Measurements from ENCODE around the gene PKIB. TPM values are rescaled to one million over a fixed set of nuclear protein-coding genes. Genes with fewer than 3 reads are reported as not detected.

PKIB gene
- total RNA-seq, 1 donor from 2014 or later: 4.1 TPM

DNA sequence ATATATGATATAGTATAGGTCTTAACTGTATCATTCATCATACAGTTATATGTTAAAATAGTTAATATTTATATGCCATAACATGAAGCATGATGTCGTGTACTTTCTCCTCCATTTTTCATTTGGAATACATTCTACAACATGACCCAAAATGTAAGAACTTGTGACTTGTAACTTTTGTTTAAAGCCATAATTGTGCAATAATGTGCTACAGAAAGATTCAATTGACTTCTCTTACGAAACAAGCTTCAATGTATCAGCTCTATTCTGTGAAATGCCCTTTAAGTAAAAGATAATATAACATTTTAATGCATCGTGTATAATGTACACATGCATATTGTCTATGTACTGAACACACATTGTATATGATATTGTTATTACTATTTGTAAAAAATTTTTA, 92.6 kb downstream of the PKIB start:
- FAIRE-seq (no peak), DNase-seq (ENCODE audit: low spot score in 2 of 2) (no peak)

DNA sequence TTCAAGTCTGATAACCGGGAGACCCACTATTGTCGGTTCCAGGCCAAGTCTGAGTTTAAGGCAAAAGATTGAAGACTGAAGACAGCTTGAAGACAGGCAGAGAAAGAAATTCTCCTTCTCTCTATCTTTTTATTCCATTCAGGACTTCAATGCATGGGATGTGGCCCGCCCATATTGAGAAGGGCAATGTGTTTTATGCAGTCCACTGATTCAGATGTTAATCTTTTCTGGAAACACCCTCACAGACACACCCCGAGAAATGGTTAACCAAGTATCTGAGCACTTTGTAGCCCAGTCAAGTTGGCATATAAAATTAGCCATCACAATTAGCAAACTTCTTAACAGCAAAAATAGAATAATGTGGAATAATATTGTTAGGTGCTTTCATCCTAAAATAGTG, 93.9 kb downstream of the PKIB start:
- no peak for FAIRE-seq
- no peak for DNase-seq (ENCODE audit: low spot score in 2 of 2)

DNA sequence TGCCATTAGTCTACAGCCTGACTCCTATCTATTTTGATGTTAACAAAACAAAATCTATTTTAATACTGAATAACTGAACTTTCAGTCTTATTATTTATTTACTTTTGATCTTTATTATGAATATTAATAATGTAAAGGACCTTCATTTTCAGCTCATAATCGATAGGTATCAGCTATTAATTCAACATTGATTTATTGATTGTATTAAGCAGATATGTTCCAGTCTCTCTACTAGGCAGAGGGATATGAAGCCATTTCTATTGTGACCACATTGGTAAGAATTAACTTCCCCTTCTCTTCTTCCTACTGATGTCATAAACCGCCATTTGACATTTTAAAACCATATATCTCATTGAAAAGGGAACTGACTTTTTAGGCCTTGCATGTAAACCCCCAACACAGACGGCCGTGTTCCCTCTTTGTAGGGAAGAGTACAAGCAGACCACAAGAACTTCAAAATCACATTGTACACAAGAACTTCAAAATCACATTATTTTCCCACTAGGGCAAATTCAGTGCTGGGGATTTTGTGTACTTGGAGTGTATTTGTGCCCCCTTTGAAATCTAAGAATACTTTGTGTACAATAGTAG, 99.8 kb downstream of the PKIB start:
- FAIRE-seq: no peak
- no peak for DNase-seq (ENCODE audit: low spot score in 2 of 2)

DNA sequence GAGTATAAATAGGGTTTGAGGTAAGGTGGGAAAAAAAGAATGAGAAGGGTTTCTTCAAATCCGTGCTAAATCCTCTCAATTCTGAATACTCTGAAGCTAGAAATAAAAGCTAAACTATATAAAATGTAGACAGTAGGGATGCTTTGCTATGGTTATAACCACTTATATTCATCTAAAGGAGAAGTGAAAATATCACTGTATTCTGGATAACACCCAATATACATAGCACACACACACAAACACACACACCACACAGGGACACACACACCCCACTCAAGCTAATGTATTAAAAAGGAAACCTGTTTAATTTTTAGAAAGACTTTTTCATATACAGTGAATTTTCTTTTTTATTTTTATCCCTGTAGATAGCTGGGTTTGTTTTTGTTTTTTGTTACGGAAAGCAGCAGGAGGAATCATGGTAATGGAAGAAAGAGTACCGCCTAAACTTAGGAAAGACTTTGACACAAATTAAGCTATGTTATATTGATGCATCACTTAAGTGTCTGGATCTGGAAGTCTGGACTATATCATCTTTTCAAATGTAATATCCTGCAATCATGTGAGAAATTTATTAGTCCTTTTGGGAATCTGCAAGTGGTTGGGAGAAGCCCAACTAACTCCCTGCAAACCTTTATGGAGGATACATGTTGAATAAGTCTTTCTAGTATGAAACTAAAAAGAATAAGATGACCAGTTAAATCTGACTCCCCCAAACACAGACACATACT, 100.9 kb downstream of the PKIB start:
- no peak for FAIRE-seq
- DNase-seq (ENCODE audit: low spot score in 2 of 2): no peak

DNA sequence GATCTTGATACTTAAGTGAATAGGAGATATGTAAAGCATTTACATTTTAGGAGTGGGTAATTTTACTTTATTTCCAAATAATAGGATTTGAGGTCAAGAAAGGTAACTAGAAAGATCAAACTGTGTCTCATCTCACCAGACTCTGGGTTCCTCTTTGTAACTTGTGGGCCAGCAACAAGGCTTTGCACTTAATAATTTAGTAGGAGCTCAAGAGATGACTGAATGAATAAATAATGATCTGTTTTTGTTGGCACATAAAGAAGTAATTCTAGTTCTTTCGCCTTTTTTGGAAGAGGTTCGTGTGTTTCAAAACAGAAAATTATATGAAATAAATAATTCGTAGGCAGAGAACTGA, 101.9 kb downstream of the PKIB start:
- DNase-seq (ENCODE audit: low spot score in 2 of 2) (no peak), FAIRE-seq (no peak)

DNA sequence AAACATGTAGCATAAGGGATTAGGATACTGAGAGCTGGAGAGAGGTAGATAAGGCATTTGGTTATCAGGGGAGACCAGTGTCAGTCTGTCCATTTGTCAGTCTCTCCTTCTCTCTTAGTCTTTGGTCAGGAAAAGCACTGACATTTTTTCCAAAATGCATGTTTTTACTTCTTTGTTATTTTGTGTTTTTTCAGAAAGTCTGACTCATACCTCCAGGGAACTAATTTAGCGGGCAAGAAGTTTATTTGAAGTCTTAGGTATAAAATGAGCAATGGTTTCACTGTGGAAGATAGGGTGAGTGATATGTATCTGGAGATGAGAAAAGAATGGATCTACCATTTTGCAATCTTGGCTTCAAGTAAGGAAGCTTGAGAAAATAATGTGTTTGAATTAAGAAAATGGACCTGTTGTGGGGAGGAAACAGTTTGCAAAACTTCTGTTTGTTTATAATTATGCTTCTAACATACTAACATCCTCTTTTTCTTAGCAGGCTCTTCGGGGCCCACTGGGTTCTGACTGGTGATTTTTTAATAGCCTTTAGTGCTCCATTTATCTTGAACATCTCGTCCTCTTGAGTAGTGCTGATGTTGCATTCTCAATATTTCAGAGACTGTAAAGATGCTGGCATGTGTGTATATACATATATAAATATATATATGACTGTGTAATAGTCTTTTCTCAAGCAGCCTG, 102.4 kb downstream of the PKIB start:
- DNase-seq (ENCODE audit: low spot score in 2 of 2): no peak
- FAIRE-seq: no peak

DNA sequence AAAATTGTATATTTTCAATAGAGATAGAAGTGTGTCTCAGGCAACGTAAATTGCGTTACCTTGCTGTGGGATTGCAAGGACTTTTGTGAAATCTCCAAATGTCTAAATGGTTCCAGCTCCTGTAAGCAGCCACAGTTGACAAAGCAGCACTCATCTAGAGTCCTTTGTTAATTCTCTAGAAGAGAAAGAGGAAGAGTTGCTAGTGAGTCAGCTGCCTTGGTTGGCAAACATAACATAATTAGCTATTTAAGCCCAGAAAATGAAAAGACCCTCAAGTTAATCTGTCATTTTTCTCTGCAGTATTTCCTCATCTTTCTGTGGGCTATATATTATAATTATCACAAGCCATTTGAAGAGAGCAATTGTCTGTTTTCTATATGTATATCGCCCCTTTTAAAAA, 102.9 kb downstream of the PKIB start:
- DNase-seq (ENCODE audit: low spot score in 2 of 2) (no peak), FAIRE-seq (no peak)

DNA sequence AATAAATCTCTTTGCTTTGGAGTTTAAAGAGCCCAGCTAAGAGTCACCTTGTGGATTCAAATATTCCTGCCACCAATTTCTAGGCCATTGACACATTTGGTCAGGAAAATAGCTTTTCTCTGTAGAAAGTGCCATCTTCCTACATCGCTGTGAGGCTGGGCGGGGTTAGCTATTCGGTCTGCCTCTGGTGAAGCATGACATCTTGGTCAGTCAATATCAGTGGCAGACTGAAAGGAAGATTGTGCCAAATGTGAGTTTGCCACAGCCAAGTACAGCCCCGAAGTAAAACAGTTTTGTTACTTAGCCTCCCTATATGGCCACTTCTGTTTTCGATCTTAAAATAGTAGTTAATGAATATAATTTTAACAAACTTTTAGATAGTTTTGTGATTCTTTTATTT, 103.9 kb downstream of the PKIB start:
- DNase-seq (ENCODE audit: low spot score in 2 of 2) (no peak), FAIRE-seq (no peak)

DNA sequence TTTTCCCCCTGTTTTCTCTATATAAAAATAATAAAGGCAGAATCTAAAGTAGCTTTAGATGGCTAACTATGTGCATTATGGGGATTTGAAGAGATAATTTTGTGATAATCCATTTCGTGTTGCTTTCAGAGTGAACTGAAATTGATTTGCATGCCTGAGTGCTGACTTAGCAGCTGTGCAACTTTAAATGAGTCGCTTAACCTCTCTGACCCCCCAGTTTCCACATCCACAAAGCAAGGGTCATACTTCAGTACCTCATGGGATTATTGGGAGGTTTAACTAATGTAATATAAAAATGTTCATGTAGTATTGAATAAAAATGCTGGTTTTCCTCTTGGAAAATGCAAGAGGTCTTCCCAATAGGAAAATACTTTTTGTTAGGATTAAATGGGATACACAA, 105.5 kb downstream of the PKIB start:
- no peak for FAIRE-seq

DNA sequence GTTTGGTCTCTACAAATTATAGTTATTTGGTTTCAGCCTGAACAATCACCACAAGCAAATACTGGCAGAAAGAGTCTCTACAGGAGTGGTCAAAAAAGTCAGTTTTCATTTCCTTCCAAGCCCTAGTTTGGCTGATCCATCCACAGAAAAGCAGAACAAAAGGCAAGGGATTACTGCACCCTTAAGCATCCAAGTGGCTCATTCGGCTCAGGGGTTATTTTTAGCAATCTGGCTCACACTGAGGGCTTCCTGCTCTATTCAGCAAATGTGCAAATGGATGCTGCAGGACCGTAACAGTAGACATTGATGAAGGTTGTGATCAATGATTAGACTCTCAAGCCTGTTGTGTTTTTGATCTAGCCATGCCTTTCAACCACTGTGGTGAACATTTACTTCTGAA, 107.1 kb downstream of the PKIB start:
- FAIRE-seq (no peak), DNase-seq (ENCODE audit: low spot score in 2 of 2) (no peak)

More for the DNA sequence above, 105.5 kb downstream of the PKIB start:
- DNase-seq (ENCODE audit: low spot score in 2 of 2): no peak

DNA sequence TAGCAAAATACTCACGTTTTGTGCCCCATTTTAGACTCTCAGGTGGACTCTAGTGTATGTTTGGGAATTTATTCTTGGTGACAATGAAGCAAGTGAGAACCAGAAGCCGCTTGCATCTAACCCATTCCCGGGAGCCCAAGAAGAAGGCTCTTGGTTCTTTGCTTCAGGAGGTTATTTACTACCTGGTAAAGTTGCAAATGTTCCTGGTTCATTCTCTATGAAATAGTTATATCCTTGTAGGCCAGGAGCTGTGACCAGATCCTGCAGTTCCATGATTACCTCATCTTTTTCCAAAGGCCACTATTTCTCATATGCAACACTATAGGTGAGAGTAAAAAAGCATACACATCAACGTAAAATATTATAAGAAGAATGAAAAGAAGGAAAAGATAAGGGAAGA, 108.4 kb downstream of the PKIB start:
- DNase-seq (ENCODE audit: low spot score in 2 of 2) (no peak), FAIRE-seq (no peak)

DNA sequence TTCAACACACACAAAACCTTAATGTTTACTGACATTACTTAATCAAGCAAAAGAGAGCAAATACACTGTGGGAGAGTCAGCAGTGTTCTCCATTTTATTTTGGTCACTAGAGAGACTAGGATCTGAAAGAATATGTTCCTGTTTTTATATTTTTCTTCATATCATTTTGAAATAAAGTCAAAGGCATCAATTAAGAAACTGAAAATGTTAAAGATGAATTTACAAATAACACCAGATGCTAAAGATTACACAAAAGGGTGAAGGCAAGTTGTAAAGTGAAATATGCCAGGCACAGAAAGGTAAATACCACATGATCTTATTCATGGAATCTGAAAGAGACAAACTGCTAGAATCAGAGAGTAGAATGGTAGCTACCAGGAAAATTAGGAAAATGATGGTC, 109.0 kb downstream of the PKIB start:
- FAIRE-seq (no peak), DNase-seq (ENCODE audit: low spot score in 2 of 2) (no peak)

DNA sequence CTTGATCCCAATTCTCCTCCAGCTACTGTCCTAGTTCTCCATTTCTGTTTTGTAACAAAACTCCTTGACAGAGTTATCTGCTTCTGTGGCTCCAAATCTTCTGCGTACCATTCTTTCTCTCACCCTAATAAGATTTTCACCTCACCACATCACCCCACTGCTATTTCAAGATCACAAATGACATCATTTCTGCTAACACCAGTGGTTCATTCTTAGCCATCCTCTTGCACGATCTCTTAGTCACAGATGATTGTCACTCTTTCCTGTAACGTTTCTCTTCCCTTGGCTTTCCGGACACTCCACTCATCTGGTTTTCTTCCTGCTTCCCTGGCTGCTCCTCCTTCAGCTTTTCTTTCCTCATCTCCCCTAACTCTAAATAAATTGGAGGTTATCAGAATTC, 112.5 kb downstream of the PKIB start:
- FAIRE-seq: no peak
- no peak for DNase-seq (ENCODE audit: low spot score in 2 of 2)

DNA sequence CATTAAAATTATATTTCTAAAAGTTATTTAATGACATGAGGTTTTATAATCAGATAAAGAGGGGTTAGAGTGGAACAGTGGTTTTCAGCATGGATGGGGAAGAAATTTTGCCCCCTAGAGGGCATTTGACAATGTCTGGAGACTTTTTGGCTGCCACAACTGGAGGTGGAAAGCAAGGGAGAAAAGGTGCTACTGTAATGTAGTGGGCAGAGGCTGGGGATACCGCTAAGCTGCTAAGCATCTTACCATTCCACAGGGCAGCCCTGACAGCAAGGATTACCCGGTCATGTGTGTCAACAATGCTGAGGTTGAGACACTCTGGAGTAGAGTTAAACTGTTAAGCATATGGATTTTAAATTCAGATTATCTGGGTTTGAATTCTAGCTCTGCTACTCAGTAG, 116.4 kb downstream of the PKIB start:
- DNase-seq (ENCODE audit: low spot score in 2 of 2) (no peak), FAIRE-seq (no peak)

DNA sequence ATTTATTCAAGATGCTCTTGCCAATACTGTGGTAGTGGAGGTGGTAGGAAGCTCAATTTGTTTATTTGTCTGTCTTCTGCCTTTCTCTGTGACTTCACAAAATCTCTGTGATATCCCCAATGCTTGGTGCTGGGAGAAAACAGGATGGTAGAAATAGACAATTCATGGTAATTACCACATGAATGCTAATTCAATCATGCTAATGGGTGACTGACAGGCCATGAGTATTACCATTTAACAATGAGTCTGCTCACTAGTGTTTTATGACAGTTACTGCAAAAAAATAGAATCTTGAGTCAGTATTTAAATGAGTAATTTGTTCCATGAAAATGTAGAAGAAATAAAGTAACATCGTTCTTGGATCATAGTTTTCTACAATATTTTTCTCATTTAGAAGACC, 117.0 kb downstream of the PKIB start:
- FAIRE-seq (no peak), DNase-seq (ENCODE audit: low spot score in 2 of 2) (no peak)

DNA sequence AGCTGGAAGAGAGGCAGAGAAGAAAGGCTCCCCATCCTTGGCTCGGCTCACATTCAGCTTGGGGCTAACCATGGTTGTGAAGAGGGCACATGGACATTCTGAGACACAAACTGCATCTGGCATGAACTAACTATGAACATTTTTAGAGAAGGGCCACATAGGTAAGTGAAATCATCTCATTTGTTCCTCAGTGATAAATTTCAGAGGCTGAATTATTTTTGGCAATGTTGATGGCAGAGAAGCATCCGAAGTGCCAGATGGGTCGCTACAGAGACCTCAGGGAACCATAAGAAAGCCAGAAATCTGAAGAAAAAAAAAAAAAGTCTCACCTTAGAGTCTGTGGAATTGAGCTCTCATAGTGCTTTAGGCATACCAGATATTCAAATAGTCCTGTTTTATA, 120.1 kb downstream of the PKIB start:
- no peak for FAIRE-seq
- no peak for DNase-seq (ENCODE audit: low spot score in 2 of 2)

DNA sequence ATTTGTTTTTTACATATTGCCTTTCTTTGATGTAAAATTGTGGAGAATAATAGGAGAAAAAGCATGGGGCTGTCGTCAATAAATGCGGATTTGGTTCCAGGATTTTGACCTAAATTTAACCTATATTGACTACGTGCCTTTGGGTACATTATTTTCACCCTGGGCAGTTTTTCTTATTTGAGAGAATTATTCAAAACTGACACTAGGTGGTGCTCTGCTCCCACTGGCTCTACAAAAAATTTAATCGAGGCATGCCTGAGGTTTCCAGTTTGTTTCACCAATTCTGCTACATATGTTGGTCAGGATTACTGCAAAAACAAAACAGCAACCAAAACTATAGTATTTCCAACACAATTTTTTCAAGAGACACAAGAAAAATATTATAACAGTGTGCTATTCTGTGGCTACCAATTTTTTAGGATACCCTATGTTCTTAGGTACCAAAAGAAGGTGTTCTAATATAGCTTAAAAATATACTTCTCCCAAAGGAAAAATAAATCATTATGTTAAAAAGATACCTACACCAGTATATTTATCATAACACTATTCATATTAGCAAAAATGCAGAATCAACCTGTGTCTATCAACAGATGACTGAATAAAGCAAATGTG, 120.7 kb downstream of the PKIB start:
- no peak for DNase-seq (ENCODE audit: low spot score in 2 of 2)
- peak; percentile 43 for FAIRE-seq

DNA sequence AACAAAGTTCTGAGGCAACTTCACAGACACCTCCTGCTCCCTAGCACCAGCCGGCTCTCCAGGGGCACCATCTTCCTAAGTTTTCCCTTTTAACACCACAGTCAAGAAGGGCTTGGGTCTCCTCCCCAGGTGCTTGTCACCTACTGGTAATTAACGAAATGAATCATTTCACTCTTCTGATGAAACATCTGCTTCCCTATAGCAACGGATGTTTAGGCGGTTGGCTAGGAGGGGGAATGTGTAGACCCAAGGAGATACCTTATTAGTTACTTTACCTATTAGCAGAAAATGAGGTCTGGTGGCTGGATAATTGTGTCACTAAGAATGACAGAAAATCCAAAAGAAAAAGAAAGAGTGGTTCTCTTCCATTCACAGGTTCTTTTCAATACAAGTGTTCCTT, 123.1 kb downstream of the PKIB start:
- DNase-seq (ENCODE audit: low spot score in 2 of 2): no peak
- no peak for FAIRE-seq

DNA sequence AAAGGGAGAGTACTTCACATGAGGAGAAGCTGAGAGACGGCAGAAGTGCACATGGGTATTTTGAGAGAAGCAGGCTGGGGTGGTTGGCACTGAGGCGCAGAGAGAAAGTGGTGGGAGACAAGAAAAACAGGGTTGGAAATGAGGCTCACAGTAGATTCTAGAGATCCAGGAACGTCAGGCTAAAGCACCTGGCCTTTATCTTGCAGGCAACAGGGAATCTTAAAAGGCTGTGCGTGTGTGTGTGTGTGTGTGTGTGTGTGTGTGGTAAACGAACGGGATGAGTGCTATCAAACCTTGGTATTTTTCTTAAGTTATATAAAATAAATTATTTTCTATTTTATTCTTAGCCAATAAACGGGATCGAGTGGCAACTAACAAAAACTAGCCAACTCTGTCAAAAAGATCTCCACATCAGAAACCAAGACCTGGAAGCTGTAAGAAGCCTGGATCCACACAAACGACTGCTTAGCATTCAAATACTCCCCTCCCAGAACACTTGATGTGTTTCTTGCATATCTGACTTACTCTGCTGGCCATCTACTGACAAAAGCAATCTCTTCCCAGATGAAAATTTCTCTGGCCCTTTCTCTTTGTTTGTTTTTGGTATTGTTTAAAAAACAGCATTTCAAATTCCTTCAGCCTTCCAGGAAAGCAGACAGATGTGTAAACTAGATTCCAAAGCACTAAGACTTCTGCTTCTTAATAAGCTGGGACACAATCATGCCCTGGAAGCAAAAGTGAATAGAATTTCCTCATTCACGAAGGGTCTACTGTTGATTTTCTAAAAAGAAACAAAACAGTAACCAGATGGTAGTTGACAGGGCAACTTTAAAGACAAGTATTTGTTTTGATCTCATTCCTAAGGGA, 124.6 kb downstream of the PKIB start:
- FAIRE-seq (no peak), DNase-seq (ENCODE audit: low spot score in 2 of 2) (no peak)

DNA sequence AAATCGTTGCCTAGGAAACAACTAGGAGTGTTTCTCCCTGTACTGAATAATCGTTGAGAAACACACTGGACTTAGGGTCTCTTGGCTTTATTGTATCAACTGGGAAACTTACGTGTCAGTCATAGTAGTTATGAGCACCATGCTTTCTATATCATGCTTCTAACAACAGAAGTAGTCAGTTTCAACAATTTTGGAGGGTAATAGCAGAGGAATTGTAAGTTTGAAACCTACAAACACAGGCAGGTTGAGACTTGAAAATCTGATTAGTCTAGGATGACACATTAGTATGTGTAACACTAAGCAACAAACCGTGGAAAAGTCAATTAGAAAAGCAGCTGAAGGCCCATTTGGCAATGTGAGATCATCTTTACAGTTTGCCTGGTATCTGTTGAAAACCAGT, 125.4 kb downstream of the PKIB start:
- FAIRE-seq (no peak), DNase-seq (ENCODE audit: low spot score in 2 of 2) (no peak)

DNA sequence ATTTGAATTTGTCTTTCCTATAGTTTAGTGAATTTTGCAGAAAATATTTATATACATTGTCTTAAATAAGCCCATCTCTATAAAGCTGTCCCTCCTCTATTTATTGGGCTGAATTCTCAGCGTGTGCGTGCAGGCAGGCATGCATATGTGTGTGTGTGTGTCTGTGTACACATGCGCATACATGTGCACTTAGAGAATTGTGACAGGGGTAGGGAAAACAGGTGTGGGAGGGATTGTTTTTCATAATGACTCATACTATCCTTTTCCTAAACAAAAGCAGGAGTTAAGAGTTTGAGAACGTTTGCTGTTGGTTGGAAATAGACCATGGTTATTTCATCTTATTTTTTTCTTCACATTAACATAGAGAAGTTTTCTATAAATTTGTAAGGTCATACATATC, 126.0 kb downstream of the PKIB start:
- no peak for DNase-seq (ENCODE audit: low spot score in 2 of 2)
- FAIRE-seq: no peak

Data from frontal cortex (tissue), 4 donors.